ENCODE results near the gene IL36A. TPM values are rescaled to one million over a fixed set of nuclear protein-coding genes. Genes with fewer than 3 reads are reported as not detected.

IL36A gene
- total and polyA plus RNA-seq, 2 donors (not counting 3 experiments of a cell fraction or from before 2014, with no cell fraction given), result not detected

GRCh38 chr2:113057117-113057516, 51.9 kb downstream of the IL36A start:
- POLR2A ChIA-PET, result no interaction called here
- Histone ChIP-seq H3K27me3 (ENCODE audit: control insufficient read depth in 2 of 2, insufficient read depth in 2 of 2, low read length in 2 of 2) (no peaks in the 10 kb centered on the region), H2AFZ (ENCODE audit: low read depth, low read length) (no peak overlapping the region), H3K9me3 (replicated peaks; ENCODE audit: control insufficient read depth, insufficient read depth, low read length) (no peaks in the 10 kb centered on the region), H3K4me3 (replicated peaks in 1 of 3; ENCODE audit: insufficient read depth in 1 of 3, low read depth in 1 of 3, low read length in 3 of 3) (no peak overlapping the region), H4K20me1 (replicated peaks; ENCODE audit: control insufficient read depth, extremely low read depth, insufficient read depth, low read length) (no peaks in the 10 kb centered on the region), H3K9me1 (replicated peaks; ENCODE audit: control insufficient read depth, extremely low read depth, insufficient read depth, low read length) (no peaks in the 10 kb centered on the region), H3K4me1 (ENCODE audit: control insufficient read depth, extremely low read depth, insufficient read depth, low read length) (no peaks in the 10 kb centered on the region), H3K9ac (replicated peaks; ENCODE audit: extremely low read depth, insufficient read depth, low read length) (no peak overlapping the region), H3K4me2 (ENCODE audit: insufficient read depth, low read length) (no peak overlapping the region), H3K36me3 (ENCODE audit: control insufficient read depth in 2 of 2, extremely low read depth in 1 of 2, insufficient read depth in 2 of 2, low read length in 2 of 2) (no peaks in the 10 kb centered on the region), H3K27ac (ENCODE audit: insufficient read depth, low read depth, low read length) (no peak overlapping the region), H3K79me2 (ENCODE audit: control insufficient read depth, insufficient read depth, low read length) (no peaks in the 10 kb centered on the region)
- intact Hi-C loops (cut with micrococcal nuclease) (no loop called here), dilution Hi-C loops (cut with MboI; ENCODE audit: extremely low pct_ligation_motif_present, low sequenced_read_pairs) (no loop called here)
- no peak for TF ChIP-seq MAX (IDR thresholded peaks at IDR 0.05; ENCODE audit: insufficient read depth, insufficient read length)
- TF ChIP-seq EZH2 (IDR thresholded peaks at IDR 0.05; ENCODE audit: borderline replicate concordance, low read depth, low read length, severe bottlenecking), result no peak
- TF ChIP-seq MYC (IDR thresholded peaks at IDR 0.05; ENCODE audit: low read depth, low read length), result no peak
- no peak for TF ChIP-seq POLR2AphosphoS5 (IDR thresholded peaks at IDR 0.05; ENCODE audit: insufficient read depth, low read depth, low read length)
- no peak for TF ChIP-seq JUN (IDR thresholded peaks at IDR 0.05; ENCODE audit: borderline replicate concordance, insufficient read depth, insufficient read length, low read depth)
- no peak for TF ChIP-seq FOS (IDR thresholded peaks at IDR 0.05; ENCODE audit: borderline replicate concordance, insufficient read depth, low read length)
- no peak for TF ChIP-seq CTCF (IDR thresholded peaks at IDR 0.05; ENCODE audit: extremely low read depth in 1 of 2, insufficient read depth in 1 of 2, low read depth in 1 of 2, low read length in 2 of 2)
- no peak for TF ChIP-seq POLR2A (IDR thresholded peaks at IDR 0.05; ENCODE audit: low read depth, low read length)
- TF ChIP-seq GATA2 (IDR thresholded peaks at IDR 0.05; ENCODE audit: insufficient read depth, insufficient read length, low read depth, low read length), result no peak
- no peak for FAIRE-seq
- no TSS peak for BruUV-seq (replicated peaks)
- DNase-seq (ENCODE audit: low read depth, low spot score), result no peak
- CTCF ChIA-PET, result no interaction called here

Small RNA genes lying within 50 kb of the gene (small RNA-seq; reads per million reads assigned to genes)
- not detected for gene HMGN2P23 (ENCODE audit: insufficient read depth, insufficient read length, low read depth, low replicate concordance)

Other genes with a start within 250 kb of the IL36A start
- 25.2 and 30.7 TPM in 2 replicates for gene CKAP2L, start 240.8 kb upstream of the IL36A start, total RNA-seq
- gene CKAP2L, start 240.8 kb upstream of the IL36A start, polyA plus RNA-seq, result 2.3 and 3.4 TPM in 2 replicates
- 0.99 and 1.4 TPM in 2 replicates for gene IL1A, start 221.0 kb upstream of the IL36A start, total RNA-seq
- 0.25 and 0.29 TPM in 2 replicates for gene IL1A, start 221.0 kb upstream of the IL36A start, polyA plus RNA-seq
- not detected in 2 replicates for gene IL1B, start 168.7 kb upstream of the IL36A start, total RNA-seq
- gene IL1B, start 168.7 kb upstream of the IL36A start, polyA plus RNA-seq, result 0.25 TPM in 1 of 2 replicates, not detected in the other
- not detected in 2 replicates for gene IL37, start 94.3 kb upstream of the IL36A start, total RNA-seq
- not detected in 2 replicates for gene IL37, start 94.3 kb upstream of the IL36A start, polyA plus RNA-seq
- not detected in 2 replicates for gene IL36G, start 27.5 kb upstream of the IL36A start, total RNA-seq
- gene IL36G, start 27.5 kb upstream of the IL36A start, polyA plus RNA-seq, result not detected in 2 replicates
- not detected in 2 replicates for gene IL36B, start 47.4 kb downstream of the IL36A start, total RNA-seq
- not detected in 2 replicates for gene IL36B, start 47.4 kb downstream of the IL36A start, polyA plus RNA-seq
- gene IL36RN, start 53.7 kb downstream of the IL36A start, total RNA-seq, result not detected in 2 replicates
- not detected in 2 replicates for gene IL36RN, start 53.7 kb downstream of the IL36A start, polyA plus RNA-seq
- gene IL1F10, start 62.5 kb downstream of the IL36A start, total RNA-seq, result not detected in 2 replicates
- gene IL1F10, start 62.5 kb downstream of the IL36A start, polyA plus RNA-seq, result not detected in 2 replicates
- gene IL1RN, start 122.1 kb downstream of the IL36A start, total RNA-seq, result not detected in 2 replicates
- gene IL1RN, start 122.1 kb downstream of the IL36A start, polyA plus RNA-seq, result not detected in 2 replicates
- 0.09 and 0.24 TPM in 2 replicates for gene PSD4, start 168.5 kb downstream of the IL36A start, total RNA-seq
- 0.01 TPM in 1 of 2 replicates, not detected in the other for gene PSD4, start 168.5 kb downstream of the IL36A start, polyA plus RNA-seq

Data from endothelial cell of umbilical vein (primary cell).